Measurements from ENCODE around the gene LGI4.
"Not testable (repeated sequence)": the region's sequence is repeated elsewhere in the genome, so short reads cannot be mapped to it uniquely, and the experiment has no call there.

GRCh38 chr19:35153129-35153522, 18.3 kb upstream of the LGI4 start:
- not testable (repeated sequence) for TF ChIP-seq POLR2A (IDR thresholded peaks at IDR 0.05; ENCODE audit: low read length); GATA1 (IDR thresholded peaks at IDR 0.05; ENCODE audit: low read depth, low read length)

All from erythroblast (primary cell).